Vagina (tissue), 2 donors: Measurements from ENCODE around the gene NELFB. TPM values are rescaled to one million over a fixed set of nuclear protein-coding genes. Genes with fewer than 3 reads are reported as not detected.

Source experiments
- DNase-seq, 2 donors: peaks; one replicate each; pipeline ENCODE4 v3.0.0-alpha.2; 2017; ENCODE audit errors: extremely low spot score in 2 of 2
- H3K27ac ChIP-seq: fragments of 200-600 bp; sonication (generic); one replicate; pipeline ENCODE4 v1.5.1; 2019
- H3K27me3 ChIP-seq: fragments of 200-600 bp; sonication (generic); one replicate; pipeline ENCODE4 v1.5.1; 2019
- H3K36me3 ChIP-seq, 2 donors: fragments of 200-600 bp; sonication (generic); one replicate each; pipeline ENCODE4 v1.5.1; 2017 to 2019
- H3K4me1 ChIP-seq: fragments of 200-600 bp; sonication (generic); one replicate; pipeline ENCODE4 v1.5.1; 2019
- H3K4me3 ChIP-seq, 2 donors: fragments of 200-600 bp; sonication (generic); 1 replicate in 1 of 2; 2 replicates in 1 of 2; pipeline ENCODE4 v1.5.1; 2016 to 2019
- H3K9me3 ChIP-seq: fragments of 200-600 bp; sonication (generic); one replicate; pipeline ENCODE4 v1.5.1; 2019
- POLR2A ChIP-seq, 2 donors: fragments of 450-650 bp; IDR thresholded peaks; one replicate each; pipeline ENCODE4 v1.6.1; 2017; ENCODE audit warnings: antibody characterized with exemption in 2 of 2, mild to moderate bottlenecking in 2 of 2, moderate library complexity in 2 of 2
- POLR2AphosphoS5 ChIP-seq, 2 donors: sonication (generic); formaldehyde crosslinking; IDR thresholded peaks; one replicate each; pipeline ENCODE4 v1.9.0; 2017; ENCODE audit warnings: antibody characterized with exemption in 2 of 2, mild to moderate bottlenecking in 2 of 2, low read depth in 1 of 2; ENCODE audit not compliant: insufficient read depth in 1 of 2
- intact Hi-C: fragments of 100-400 bp; cut with DNase I; formaldehyde crosslinking; loops from one replicate; pipeline ENCODE4 v1.15.1; 2023
- total RNA-seq: library from RNA; depleted of rRNA; stranded (reverse); fragments of >200 nt; gene quantifications from one replicate; pipeline ENCODE4 v1.2.3, GENCODE V29; 2016
- TF ChIP-seq, protein P1 (sequence below), 3 experiments: fragments of 450-650 bp in 2 of 3; fragments of 200-600 bp in 1 of 3; sonication (generic) in 1 of 3; IDR thresholded peaks; one replicate each; pipeline ENCODE4 v1.5.1; 2017 to 2019; ENCODE audit warnings: antibody characterized with exemption in 3 of 3, mild to moderate bottlenecking in 2 of 3, moderate library complexity in 2 of 3

NELFB gene
- total RNA-seq, 1 donor from 2014 or later, result 44.0 TPM

DNA sequence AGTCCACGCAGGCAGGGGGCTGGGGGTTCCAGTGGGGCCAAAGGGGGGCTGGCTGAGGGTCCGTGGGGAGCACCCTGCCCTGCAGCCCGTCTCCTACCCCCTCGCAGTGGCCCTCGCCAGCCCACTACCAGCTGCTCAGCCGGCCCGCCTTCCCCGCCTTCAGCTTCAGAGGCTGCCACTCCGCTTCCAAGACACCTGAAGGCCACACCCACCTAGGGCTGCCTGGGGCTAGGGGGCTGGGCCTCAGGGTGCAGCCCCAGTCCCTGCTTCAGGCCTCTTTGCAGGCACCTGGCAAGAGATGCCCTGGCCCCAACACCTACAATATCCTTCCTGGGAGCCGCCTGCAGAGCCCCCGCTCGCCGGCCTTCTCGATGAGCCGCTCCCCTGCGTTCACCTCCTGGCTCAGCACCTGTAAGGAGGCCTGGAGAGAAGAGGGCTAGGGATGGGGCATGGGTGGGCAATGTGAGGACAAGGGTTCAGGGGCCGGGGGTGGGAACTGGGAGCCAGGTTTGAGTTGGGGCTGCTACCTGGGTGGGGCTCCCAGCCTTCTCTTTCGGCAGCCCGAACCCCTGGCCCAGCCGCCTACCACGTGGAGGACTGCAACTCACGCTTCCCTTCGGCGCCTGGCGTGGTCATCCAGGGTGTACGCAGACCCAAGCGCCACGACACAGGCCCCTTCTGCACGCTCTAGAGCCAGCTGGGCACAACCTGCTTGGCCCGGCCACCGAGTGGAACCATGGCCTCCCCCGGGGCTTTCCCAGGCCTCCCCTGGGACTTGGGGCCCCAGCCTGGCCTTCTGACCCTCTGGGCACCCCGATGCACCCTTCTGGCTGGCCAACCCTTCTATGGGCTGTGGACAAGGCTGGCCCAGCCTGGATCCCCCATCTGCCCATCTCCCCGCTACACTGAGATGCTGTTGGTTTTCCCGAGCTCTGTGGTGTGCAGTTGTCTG is 2.3 kb upstream of the NELFB start:
- no peak for DNase-seq
- TF ChIP-seq, protein P1, sequence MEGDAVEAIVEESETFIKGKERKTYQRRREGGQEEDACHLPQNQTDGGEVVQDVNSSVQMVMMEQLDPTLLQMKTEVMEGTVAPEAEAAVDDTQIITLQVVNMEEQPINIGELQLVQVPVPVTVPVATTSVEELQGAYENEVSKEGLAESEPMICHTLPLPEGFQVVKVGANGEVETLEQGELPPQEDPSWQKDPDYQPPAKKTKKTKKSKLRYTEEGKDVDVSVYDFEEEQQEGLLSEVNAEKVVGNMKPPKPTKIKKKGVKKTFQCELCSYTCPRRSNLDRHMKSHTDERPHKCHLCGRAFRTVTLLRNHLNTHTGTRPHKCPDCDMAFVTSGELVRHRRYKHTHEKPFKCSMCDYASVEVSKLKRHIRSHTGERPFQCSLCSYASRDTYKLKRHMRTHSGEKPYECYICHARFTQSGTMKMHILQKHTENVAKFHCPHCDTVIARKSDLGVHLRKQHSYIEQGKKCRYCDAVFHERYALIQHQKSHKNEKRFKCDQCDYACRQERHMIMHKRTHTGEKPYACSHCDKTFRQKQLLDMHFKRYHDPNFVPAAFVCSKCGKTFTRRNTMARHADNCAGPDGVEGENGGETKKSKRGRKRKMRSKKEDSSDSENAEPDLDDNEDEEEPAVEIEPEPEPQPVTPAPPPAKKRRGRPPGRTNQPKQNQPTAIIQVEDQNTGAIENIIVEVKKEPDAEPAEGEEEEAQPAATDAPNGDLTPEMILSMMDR (IDR thresholded peaks at IDR 0.05), result no peak
- TF ChIP-seq POLR2A (IDR thresholded peaks at IDR 0.05), result no peak
- TF ChIP-seq POLR2AphosphoS5 (IDR thresholded peaks at IDR 0.05; ENCODE audit: insufficient read depth in 1 of 2, low read depth in 1 of 2), result no peak
- Histone ChIP-seq H3K27me3 (no peaks in the 10 kb centered on the region), H3K27ac (no peak overlapping the region), H3K4me3 (no peak overlapping the region), H3K36me3 (peaks cover 0 to 3% of the 10 kb centered on the region in 2 donors), H3K4me1 (peaks cover 27% of the 10 kb centered on the region), H3K9me3 (no peaks in the 10 kb centered on the region)
- intact Hi-C loops, result no loop called here

DNA sequence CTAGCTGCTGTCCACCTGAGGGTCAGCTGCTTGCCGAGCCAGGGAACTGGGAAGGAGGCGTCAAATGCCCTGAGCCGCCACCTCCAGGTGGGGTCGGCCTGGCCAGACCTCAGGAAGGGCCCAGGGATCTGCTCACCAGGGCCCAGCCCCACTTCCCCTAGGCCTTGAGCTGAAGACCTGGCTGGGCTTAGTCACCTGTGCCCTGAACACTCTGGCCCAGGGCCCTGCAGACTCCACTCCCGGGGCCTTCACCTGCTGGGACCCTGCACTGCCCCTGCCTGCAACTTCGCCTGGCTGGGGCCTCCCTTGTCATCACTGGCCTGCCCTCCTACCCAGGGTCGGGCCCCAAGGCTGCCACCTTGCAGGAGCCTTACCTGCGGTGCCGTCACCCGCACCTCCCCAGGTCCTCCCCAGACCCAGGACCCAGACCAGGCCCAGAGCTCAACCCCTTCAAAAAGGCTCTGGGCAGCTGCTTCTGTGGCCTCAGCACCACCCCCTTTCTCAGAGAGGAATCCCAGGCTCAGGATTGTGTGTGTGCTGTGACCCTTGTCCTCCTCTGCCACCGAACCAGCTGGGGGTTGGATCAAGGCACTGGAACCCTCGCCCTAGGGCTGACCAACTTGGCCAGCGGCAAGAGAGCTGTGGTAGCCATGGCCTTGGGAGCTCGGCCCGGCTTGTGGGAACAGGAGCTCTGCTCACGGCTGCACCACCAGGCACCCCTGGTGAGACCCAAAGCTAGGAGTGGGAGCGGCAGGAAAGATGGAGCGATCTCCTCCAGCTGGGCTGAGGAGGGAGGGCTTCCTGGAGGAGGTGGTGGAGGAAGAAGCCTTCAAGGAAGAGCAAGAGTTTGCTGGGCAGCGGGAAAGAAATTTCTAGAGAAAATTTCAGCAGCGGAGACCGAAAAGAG is 1.2 kb upstream of the NELFB start:
- H3K4me1 ChIP-seq, result peaks cover 27% of the 10 kb centered on the region
- TF ChIP-seq POLR2AphosphoS5 (IDR thresholded peaks at IDR 0.05; ENCODE audit: insufficient read depth in 1 of 2, low read depth in 1 of 2), result no peak
- TF ChIP-seq, protein P1 (IDR thresholded peaks at IDR 0.05), result no peak
- intact Hi-C loops, result no loop called here

DNA sequence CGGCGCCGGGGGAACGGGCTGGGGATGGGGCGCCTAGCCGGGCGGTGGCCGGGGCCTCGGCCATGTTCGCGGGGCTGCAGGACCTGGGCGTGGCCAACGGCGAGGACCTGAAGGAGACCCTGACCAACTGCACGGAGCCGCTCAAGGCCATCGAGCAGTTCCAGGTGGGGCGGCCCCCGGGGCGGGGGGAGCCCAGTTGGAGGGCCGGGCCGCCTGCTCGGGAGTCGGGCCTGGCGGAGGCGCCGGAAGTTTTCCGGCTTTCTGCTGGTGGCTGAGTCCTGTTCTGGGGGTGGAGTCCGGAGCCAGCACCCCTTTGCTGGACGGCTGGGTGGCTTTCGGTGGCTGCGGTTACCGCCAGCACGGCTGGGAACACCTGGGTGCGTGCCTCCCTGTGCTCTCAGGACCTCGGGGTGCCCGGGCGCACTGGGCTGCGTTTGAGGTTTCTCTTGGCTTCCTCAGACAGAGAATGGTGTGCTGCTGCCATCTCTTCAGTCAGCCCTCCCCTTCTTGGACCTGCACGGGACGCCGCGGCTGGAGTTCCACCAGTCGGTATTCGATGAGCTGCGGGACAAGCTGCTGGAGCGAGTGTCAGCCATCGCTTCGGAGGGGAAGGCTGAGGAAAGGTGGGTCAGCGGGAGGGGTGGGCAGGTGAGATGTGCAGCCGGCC is 454 bp downstream of the NELFB start:
- DNase-seq, result no peak
- H3K9me3 ChIP-seq, result no peaks in the 10 kb centered on the region
- H3K4me3 ChIP-seq, result peak overlapping the region; percentile 78 to 88
- H3K27me3 ChIP-seq, result no peaks in the 10 kb centered on the region
- TF ChIP-seq POLR2AphosphoS5 (IDR thresholded peaks at IDR 0.05; ENCODE audit: insufficient read depth in 1 of 2, low read depth in 1 of 2) (no peak), POLR2A (IDR thresholded peaks at IDR 0.05) (peak in 1 of 2 donors; percentile 0)
- TF ChIP-seq, protein P1 (IDR thresholded peaks at IDR 0.05), result no peak
- H3K27ac ChIP-seq, result peak overlapping the region; percentile 52
- intact Hi-C loops, result no loop called here
- H3K36me3 ChIP-seq, result peaks cover 0 to 19% of the 10 kb centered on the region in 2 donors
- H3K4me1 ChIP-seq, result peaks cover 27% of the 10 kb centered on the region

More for the DNA sequence above, 1.2 kb upstream of the NELFB start:
- H3K4me3 ChIP-seq, result peak overlapping the region; percentile 78 to 88
- H3K27me3 ChIP-seq, result no peaks in the 10 kb centered on the region
- H3K27ac ChIP-seq, result peak overlapping the region; percentile 25
- peaks cover 0 to 14% of the 10 kb centered on the region in 2 donors for H3K36me3 ChIP-seq
- DNase-seq, result no peak
- H3K9me3 ChIP-seq, result no peaks in the 10 kb centered on the region

DNA sequence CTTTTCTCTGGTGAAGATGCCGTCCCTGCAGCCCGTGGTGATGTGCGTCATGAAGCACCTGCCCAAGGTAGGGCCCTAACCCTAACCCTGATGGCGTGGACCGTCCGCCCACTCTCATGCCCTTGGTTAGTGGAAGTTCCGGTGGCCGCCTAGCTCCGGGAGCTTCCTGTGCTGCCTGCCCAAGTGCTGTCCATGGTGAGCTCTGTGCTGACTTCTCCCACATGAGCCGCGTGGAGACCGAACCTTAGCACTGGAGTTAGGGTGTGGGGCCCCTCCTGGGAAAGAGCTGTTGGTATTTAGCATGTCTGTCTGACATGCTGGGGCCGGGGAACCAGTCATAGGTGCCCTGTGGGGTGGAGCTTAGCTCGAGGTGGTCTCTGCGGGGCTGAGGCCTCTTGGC is 1.2 kb downstream of the NELFB start:
- TF ChIP-seq, protein P1 (IDR thresholded peaks at IDR 0.05), result no peak
- TF ChIP-seq POLR2AphosphoS5 (IDR thresholded peaks at IDR 0.05; ENCODE audit: insufficient read depth in 1 of 2, low read depth in 1 of 2) (no peak), POLR2A (IDR thresholded peaks at IDR 0.05) (no peak)
- Histone ChIP-seq H3K4me1 (peaks cover 27% of the 10 kb centered on the region), H3K9me3 (no peaks in the 10 kb centered on the region), H3K4me3 (peak overlapping the region; percentile 78 to 88), H3K36me3 (peaks cover 0 to 19% of the 10 kb centered on the region in 2 donors), H3K27ac (no peak overlapping the region), H3K27me3 (no peaks in the 10 kb centered on the region)
- no peak for DNase-seq
- intact Hi-C loops, result no loop called here
